Omental fat pad (tissue), 4 donors: ENCODE measurements around the gene CHST8. TPM values are rescaled to one million over a fixed set of nuclear protein-coding genes. Genes with fewer than 3 reads are reported as not detected.
"Not testable (repeated sequence)": the region's sequence is repeated elsewhere in the genome, so short reads cannot be mapped to it uniquely, and the experiment has no call there.

Experiments used
- ATAC-seq: fragments of 150-250 bp; one replicate; pipeline ENCODE4 v1.9.1; 2016; ENCODE audit warnings: mild to moderate bottlenecking, moderate library complexity; ENCODE audit not compliant: low FRiP score
- DNase-seq: peaks from one replicate; pipeline ENCODE4 v3.0.0-alpha.2; 2019; ENCODE audit warnings: low spot score
- CTCF ChIP-seq, 3 donors: fragments of 450-650 bp; IDR thresholded peaks; one replicate each; pipeline ENCODE4 v1.5.1; 2016 to 2017; ENCODE audit warnings: antibody characterized with exemption in 3 of 3, mild to moderate bottlenecking in 3 of 3, moderate library complexity in 2 of 3
- total RNA-seq, 4 donors: library from RNA; depleted of rRNA; stranded (reverse); fragments of >200 nt; gene quantifications; one replicate each; pipeline ENCODE4 v1.1.0, GENCODE V29; 2016

The CHST8 gene
- total RNA-seq, 4 donors from 2014 or later, result 1.3 to 4.8 (median 1.4) TPM; not detected in 1

GRCh38 chr19:33606556-33606955 is 15.2 kb upstream of the CHST8 start:
- ATAC-seq (no peak), DNase-seq (no peak)
- TF ChIP-seq CTCF (IDR thresholded peaks at IDR 0.05), result no peak

- ATAC-seq (no peak), DNase-seq (no peak)
- no peak for TF ChIP-seq CTCF (IDR thresholded peaks at IDR 0.05)
These were observed 12.4 kb upstream of the CHST8 start for GRCh38 chr19:33609353-33609752.

- DNase-seq, result no peak
These were observed 11.2 kb upstream of the CHST8 start for GRCh38 chr19:33610588-33610987.

GRCh38 chr19:33612928-33613619 is 8.7 kb upstream of the CHST8 start:
- no peak for TF ChIP-seq CTCF (IDR thresholded peaks at IDR 0.05)
- ATAC-seq (no peak), DNase-seq (no peak)

More at GRCh38 chr19:33610588-33610987, 11.2 kb upstream of the CHST8 start:
- no peak for TF ChIP-seq CTCF (IDR thresholded peaks at IDR 0.05)
- ATAC-seq, result no peak

GRCh38 chr19:33613620-33614000 is 8.1 kb upstream of the CHST8 start:
- TF ChIP-seq CTCF (IDR thresholded peaks at IDR 0.05), result no peak
- no peak for ATAC-seq
- DNase-seq, result no peak

- TF ChIP-seq CTCF (IDR thresholded peaks at IDR 0.05), result no peak
- DNase-seq (no peak), ATAC-seq (no peak)
These were observed 5.4 kb upstream of the CHST8 start for GRCh38 chr19:33616346-33616745.

- no peak for TF ChIP-seq CTCF (IDR thresholded peaks at IDR 0.05)
- no peak for ATAC-seq
- no peak for DNase-seq
These were observed 4.9 kb upstream of the CHST8 start for GRCh38 chr19:33616857-33617256.

- not testable (repeated sequence) for DNase-seq, ATAC-seq
These were observed 3.4 kb upstream of the CHST8 start for GRCh38 chr19:33618363-33618762.
